Upper lobe of left lung (tissue), 4 donors: Measurements from ENCODE around the gene PLP1.

Experiments used
- CTCF ChIP-seq, 6 experiments: fragments of 450-650 bp in 4 of 6; fragments of 200-600 bp in 2 of 6; sonication (generic) in 2 of 6; IDR thresholded peaks; one replicate each; pipeline ENCODE4 v1.5.1; 2016 to 2019; ENCODE audit warnings: antibody characterized with exemption in 6 of 6
- POLR2AphosphoS5 ChIP-seq, 2 donors: sonication (generic); formaldehyde crosslinking; IDR thresholded peaks; one replicate each; pipeline ENCODE4 v1.5.1; 2017; ENCODE audit warnings: antibody characterized with exemption in 2 of 2

- TF ChIP-seq CTCF (IDR thresholded peaks at IDR 0.05) (no peak), POLR2AphosphoS5 (IDR thresholded peaks at IDR 0.05) (no peak)
Observed at GRCh38 chrX:103727115-103727514, 49.5 kb upstream of the PLP1 start.
